Hematopoietic multipotent progenitor cell treated with erythropoietin and hydrocortisone succinate and interleukin-3 and kit ligand, for 15 days (in vitro differentiated cells): ENCODE data around the gene LRCH3.
A peak's percentile ranks its signal among the peaks of the same experiment; 100 is the strongest.

Experiments
- DNase-seq: peaks from one replicate; pipeline ENCODE4 v3.0.0-alpha.2; 2015; ENCODE audit warnings: low spot score

The LRCH3 gene

GRCh38 chr3:197791113-197791891, at the start of gene LRCH3:
Gene LRCH3 (plus strand): TSS chr3:197791254. CDS start chr3:197791279, 25 bp downstream.
- DNase-seq, result peak; percentile 76

GRCh38 chr3:197742787-197743186, 48.3 kb upstream of the LRCH3 start:
- no peak for DNase-seq

- DNase-seq, result no peak
Observed at GRCh38 chr3:197746209-197746608, 44.8 kb upstream of the LRCH3 start.

GRCh38 chr3:197746801-197747237, 44.2 kb upstream of the LRCH3 start:
- no peak for DNase-seq

GRCh38 chr3:197748597-197749314, 42.3 kb upstream of the LRCH3 start:
- no peak for DNase-seq

- no peak for DNase-seq
Observed at GRCh38 chr3:197749315-197749600, 41.8 kb upstream of the LRCH3 start.

- DNase-seq, result peak; percentile 80
Observed at GRCh38 chr3:197749601-197750395, 41.3 kb upstream of the LRCH3 start, which contains the start of gene FYTTD1. Gene FYTTD1 (plus strand): TSS chr3:197749883. CDS start chr3:197749972, 89 bp downstream.

- peak; percentile 16 for DNase-seq
Observed at GRCh38 chr3:197750396-197750831, 40.6 kb upstream of the LRCH3 start.

GRCh38 chr3:197750858-197751737, 40.0 kb upstream of the LRCH3 start:
- DNase-seq, result no peak

- DNase-seq, result no peak
Observed at GRCh38 chr3:197752107-197752506, 38.9 kb upstream of the LRCH3 start.

GRCh38 chr3:197753263-197753662, 37.8 kb upstream of the LRCH3 start:
- DNase-seq, result no peak

- DNase-seq, result no peak
Observed at GRCh38 chr3:197756704-197757103, 34.4 kb upstream of the LRCH3 start.

GRCh38 chr3:197758512-197758911, 32.5 kb upstream of the LRCH3 start:
- no peak for DNase-seq

GRCh38 chr3:197761784-197762183, 29.3 kb upstream of the LRCH3 start:
- DNase-seq, result no peak

GRCh38 chr3:197775317-197775716, 15.7 kb upstream of the LRCH3 start:
- DNase-seq, result no peak

GRCh38 chr3:197782230-197782629, 8.8 kb upstream of the LRCH3 start:
- no peak for DNase-seq

GRCh38 chr3:197784019-197784585, 7.0 kb upstream of the LRCH3 start:
- no peak for DNase-seq

- DNase-seq, result no peak
Observed at GRCh38 chr3:197787412-197787811, 3.6 kb upstream of the LRCH3 start.

- no peak for DNase-seq
Observed at GRCh38 chr3:197789309-197789708, 1.7 kb upstream of the LRCH3 start.

GRCh38 chr3:197790033-197790432, 1.0 kb upstream of the LRCH3 start:
- no peak for DNase-seq
